HG03095 (cell line): ENCODE results near the gene FOXO3B.
"Not testable (repeated sequence)": the region's sequence is repeated elsewhere in the genome, so short reads cannot be mapped to it uniquely, and the experiment has no call there.

Source experiments
- ATAC-seq: cut with Tn5 transposase; IDR thresholded peaks from one replicate; pipeline ENCODE4 v1.9.1; 2021; ENCODE audit warnings: moderate library complexity; ENCODE audit not compliant: unreplicated experiment

FOXO3B gene

DNA sequence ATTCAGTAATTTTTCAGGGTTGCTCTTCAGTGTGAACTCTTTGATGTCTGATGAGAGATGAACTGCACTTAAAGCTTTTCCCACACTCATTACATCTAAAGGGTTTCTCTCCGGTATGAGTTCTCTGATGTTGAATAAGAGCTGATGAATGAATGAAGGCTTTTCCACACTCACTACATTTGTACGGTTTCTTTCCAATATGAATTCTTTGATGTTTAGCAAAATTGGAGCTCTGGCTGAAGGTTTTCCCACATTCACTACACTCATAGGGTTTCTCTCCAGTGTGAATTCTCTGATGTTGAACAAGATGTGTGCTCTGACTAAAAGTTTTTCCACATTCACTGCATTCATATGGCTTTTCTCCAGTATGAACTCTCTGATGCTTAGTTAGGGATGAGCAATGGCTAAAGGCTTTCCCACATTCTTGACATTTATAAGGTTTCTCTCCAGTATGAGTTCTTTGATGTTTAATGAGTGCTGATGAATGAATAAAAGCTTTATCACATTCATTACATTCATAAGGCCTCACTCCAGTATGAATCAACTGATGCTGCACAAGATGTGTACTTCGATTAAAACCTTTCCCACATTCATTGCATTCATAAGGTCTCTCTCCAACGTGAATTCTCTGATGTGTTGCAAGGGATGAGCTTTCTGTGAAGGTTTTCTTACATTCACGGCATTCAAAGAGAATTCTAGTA, 20.0 kb downstream of the FOXO3B start:
- not testable (repeated sequence) for ATAC-seq

DNA sequence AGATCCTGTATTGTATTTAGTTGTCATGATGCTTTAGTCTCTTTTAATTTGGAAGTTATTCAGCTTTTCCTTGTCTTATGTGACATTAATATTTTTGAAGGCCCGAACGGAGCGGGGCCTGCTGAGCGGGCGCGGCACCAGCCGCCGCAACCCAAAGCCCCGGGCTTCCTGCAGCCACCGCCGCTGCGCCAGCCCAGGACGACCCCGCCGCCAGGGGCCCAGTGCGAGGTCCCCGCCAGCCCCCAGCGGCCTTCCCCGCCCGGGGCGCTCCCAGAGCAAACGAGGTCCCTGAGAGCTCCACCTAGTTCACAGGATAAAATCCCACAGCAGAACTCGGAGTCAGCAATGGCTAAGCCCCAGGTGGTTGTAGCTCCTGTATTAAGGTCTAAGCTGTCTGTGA, 32.0 kb downstream of the FOXO3B start:
- not testable (repeated sequence) for ATAC-seq

DNA sequence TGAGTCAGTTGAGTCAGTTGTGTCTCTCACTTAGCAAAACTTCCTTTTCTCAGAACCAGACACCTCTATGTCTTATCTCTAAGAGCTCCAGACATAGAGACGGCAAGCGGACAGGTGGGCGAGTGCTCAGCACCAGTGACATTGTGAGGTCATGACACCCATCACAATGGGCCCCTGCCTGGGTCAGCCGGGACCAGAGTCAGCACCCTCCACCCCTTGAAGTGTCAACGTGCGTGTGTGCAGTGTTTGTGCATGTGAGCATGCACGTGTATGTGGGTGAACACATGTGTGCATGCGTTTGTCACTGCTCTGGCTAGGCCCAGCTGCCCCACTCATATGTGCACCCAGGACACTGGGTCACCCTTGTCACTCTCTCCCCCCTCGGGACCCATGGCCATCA, 37.8 kb downstream of the FOXO3B start, which contains the start of gene TBC1D28:
Gene TBC1D28 (minus strand): TSS at position 101 of the 400 bp plus-strand sequence. CDS start 3,039 bp downstream, outside the sequence.
- not testable (repeated sequence) for ATAC-seq

DNA sequence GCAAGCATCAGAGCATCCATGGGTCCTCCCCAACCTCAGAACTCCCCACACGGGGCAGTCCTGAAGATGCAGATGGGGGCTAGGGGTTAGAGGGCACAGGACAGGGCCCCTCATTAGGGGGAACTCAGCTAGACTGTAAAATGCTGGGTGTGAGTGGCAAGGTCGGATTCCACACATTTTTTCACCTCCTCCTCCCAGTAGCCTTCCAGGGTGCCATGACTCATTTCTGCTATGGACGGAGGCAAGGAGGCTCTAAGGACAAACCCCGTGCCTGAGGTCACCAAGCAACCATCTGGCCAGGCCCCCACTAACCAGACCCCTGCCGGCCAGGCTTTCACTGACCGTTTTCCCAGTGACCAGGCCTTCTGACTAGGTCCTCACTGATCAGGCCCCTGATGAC, 39.0 kb downstream of the FOXO3B start:
- ATAC-seq, result not testable (repeated sequence)

DNA sequence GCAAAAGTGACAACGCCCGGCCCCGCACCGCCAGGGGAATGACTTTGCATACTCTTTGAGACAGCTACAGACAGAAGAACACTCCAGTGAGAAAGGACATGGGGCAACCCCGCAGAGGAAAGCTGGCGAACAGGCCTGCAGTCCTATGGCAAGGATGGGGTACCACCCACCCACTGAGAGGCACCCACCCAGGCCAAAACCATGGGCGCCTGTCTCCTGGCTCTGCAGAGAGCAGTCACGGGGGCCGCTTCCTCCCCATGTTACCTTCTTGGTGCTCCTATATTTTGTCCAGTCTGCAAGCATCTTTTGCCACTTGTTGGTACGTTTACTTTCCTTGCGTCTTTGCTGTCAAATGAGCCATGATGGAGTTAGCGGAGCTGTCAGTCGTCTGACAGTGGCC, 43.8 kb downstream of the FOXO3B start:
- not testable (repeated sequence) for ATAC-seq

DNA sequence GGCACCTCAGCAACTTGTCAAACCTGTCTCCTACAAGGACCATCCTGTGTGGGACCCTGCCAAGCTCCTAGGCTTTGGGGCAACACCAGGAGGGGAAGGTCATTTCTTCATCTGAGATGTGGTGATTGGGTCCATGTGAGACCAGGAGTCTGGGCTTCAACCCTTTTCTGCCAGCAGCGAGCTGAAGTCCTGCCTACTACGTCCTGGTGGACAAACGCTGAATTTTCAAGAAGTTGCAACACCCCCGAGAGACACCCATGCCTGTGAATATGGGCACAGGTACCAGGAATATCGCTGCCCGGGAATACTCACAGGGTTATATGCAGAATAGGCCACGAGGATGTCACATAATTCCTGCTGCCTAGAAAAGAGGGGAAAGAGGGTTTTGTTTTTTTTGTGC, 45.9 kb downstream of the FOXO3B start:
- ATAC-seq, result not testable (repeated sequence)

DNA sequence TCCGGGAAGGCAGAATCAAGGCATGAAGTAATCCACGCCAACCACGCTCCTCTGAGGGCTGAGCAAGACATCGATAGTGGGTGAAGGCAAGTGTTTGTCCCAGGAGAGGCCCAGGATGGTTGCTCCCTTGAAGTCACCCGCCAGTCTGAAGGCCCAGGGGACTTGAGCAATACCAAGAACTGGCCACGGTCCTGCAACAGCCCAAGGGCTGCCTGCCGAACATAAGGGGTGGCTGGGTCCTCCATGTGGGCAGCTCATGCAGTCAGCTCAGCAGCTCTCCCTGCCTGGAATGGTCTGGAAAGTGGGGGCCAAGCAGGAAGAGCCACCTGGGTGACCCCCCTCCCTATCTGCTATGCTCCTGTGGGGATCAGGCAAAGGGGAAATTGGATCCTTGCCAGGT, 46.3 kb downstream of the FOXO3B start:
- ATAC-seq, result not testable (repeated sequence)

DNA sequence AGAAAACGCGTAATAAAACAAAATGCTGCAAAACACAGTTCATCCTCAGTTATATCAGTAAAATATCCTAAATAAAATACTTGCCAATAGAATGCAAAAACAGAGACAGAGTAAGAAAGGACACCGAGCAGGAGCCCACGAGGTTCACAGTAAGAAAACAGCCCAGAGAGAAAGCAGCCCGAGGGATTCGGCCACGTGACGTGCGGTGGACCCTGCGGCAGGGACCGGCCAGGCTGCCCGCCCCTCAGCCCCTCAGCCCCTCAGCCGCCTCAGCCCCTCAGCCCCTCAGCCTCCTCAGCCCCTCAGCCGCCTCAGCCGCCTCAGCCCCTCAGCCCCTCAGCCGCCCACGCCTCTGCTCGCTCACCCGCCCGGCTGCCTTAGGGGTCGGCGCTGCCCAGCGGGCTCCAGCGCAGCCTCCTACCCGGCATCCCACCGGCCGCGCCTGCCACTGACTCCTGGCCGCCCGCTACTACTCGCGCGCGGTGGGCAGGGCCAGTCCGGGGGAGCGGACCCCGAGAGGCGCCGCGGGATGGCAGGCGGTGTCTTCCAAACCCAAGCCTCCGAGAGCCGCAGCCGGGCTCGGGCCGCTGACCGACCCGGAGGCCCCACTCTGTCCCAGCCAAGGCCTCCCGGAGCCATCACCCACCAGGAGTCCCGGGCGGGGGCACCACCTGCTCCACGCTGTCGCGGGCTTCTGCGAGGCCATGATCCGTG, 47.4 kb downstream of the FOXO3B start:
- not testable (repeated sequence) for ATAC-seq
